Heart left ventricle (tissue), 13 donors: ENCODE results near the gene SLC44A5.
"Not testable (repeated sequence)": the region's sequence is repeated elsewhere in the genome, so short reads cannot be mapped to it uniquely, and the experiment has no call there.

Source experiments
- POLR2A ChIP-seq, 2 donors: fragments of 450-650 bp; IDR thresholded peaks; one replicate each; pipeline ENCODE4 v1.6.1; 2017; ENCODE audit warnings: antibody characterized with exemption in 2 of 2, mild to moderate bottlenecking in 2 of 2, moderate library complexity in 2 of 2
- TF ChIP-seq, protein P1 (sequence below), 12 donors: fragments of 200-600 bp; sonication (generic) in 4 of 12; IDR thresholded peaks; one replicate each; pipeline versions ENCODE4 v1.5.0 to v1.8.0; 2018 to 2022; ENCODE audit warnings: antibody characterized with exemption in 12 of 12, mild to moderate bottlenecking in 5 of 12
- donor health status: ischemic (EF 13 %, LVEDD 7.1; RV severe dilation, severe dysfunction).
- donor health status: DM: no; HTN: yes; CAD: no.
- donor health status: DM: no; HTN: no; CAD: no.
- donor health status: ischemic (EF 25% LVEDD 6.9; RV normal size, moderate dysfunction).
- donor health status: ischemic (EF 25% LVEDD 5.7; RV mildly dilated, moderate dysfunction).
- donor health status: ischemic (EF 35%, LVEDD 5.7; RV mildly dilated, moderate dysfunction).
- donor health status: nonischemic (EF 11% LVEDD 7.7; RV severe dilation, severe dysfunction).
- donor health status: DM: yes; HTN: yes; CAD: no.
- donor health status: PGD.
- donor health status: ischemic (EF 29% LVEDD 5.4; RV normal size, mild dysfunction).
- donor health status: nonischemic (EF 23%, LVEDD 6.1; RV moderate dilation, normal function).

DNA sequence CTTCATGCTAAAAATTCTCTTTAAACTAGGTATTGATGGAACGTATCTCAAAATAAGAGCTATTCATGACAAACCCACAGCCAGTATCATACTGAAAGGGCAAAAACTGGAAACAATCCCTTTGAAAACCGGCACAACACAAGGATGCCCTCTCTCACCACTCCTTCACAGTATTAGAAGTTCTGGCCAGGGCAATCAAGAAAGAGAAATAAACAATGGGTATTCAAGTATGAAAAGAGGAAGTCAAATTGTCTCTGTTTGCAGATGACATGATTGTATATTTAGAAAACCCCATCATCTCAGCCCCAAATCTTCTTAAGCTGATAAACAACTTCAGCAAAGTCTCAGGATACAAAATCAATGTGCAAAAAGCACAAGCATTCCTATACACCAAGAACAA is 349.0 kb downstream of the SLC44A5 start:
- TF ChIP-seq, protein P1, sequence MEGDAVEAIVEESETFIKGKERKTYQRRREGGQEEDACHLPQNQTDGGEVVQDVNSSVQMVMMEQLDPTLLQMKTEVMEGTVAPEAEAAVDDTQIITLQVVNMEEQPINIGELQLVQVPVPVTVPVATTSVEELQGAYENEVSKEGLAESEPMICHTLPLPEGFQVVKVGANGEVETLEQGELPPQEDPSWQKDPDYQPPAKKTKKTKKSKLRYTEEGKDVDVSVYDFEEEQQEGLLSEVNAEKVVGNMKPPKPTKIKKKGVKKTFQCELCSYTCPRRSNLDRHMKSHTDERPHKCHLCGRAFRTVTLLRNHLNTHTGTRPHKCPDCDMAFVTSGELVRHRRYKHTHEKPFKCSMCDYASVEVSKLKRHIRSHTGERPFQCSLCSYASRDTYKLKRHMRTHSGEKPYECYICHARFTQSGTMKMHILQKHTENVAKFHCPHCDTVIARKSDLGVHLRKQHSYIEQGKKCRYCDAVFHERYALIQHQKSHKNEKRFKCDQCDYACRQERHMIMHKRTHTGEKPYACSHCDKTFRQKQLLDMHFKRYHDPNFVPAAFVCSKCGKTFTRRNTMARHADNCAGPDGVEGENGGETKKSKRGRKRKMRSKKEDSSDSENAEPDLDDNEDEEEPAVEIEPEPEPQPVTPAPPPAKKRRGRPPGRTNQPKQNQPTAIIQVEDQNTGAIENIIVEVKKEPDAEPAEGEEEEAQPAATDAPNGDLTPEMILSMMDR (IDR thresholded peaks at IDR 0.05) = not testable (repeated sequence)
- TF ChIP-seq POLR2A (IDR thresholded peaks at IDR 0.05) = not testable (repeated sequence)
